Sciatic nerve (tissue), 2 donors: ENCODE measurements around the gene PADI2. TPM values are rescaled to one million over a fixed set of nuclear protein-coding genes. Genes with fewer than 3 reads are reported as not detected.

Source experiments
- ATAC-seq: fragments of 200-7000 bp; cut with Tn5 transposase; one replicate; pipeline ENCODE4 v1.9.1; 2020; ENCODE audit warnings: mild to moderate bottlenecking, moderate library complexity
- DNase-seq: peaks from one replicate; pipeline ENCODE4 v3.0.0-alpha.2; 2020; ENCODE audit warnings: low spot score
- intact Hi-C: fragments of 100-400 bp; cut with DNase I; formaldehyde crosslinking; loops from one replicate; pipeline ENCODE4 v1.14.2; 2022
- total RNA-seq: library from RNA; stranded (reverse); fragmentation: NEBNext Ultra II Directional; extraction: Animal tissue kit (Norgen Biotek cat#: 25700); gene quantifications from one replicate; pipeline ENCODE4 v1.2.1, GENCODE V29; 2021
- donor health status: DM: no; HTN: no; CAD: no.
- donor health status: DM: no; HTN: no; CAD: no.

The PADI2 gene
- total RNA-seq, 1 donor from 2014 or later = 21.2 TPM

DNA sequence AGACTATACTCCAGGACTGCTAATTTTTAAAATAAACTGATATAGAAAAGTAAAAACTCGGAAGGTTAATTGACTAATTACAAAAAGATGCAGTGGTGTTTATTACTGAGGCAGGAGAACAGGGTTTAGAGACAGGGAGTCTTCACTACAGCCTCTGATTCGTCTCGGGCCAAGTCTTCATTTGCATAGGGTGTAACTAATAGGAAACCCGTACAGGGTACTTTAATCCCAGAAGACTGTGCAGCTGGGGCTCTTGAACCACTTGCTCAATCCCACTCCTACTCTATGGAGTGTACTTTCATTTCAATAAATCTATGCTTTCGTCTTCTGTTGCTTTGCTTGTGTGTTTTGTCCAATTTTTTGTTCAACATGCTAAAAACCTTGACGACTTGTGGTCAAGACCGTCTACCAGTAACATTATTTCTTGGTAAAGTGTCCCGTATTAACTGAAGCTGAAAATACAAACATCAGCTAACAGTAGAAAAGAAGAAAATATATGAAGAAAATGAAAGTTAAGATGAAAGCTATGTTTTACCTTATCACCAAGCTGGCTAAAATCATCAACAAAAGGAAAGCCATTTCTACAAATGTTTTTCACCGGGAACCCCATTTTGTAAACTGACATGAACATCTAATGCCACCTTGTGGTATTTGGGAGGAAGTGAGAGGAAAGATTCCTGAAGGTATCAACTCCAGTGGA, 73.5 kb downstream of the PADI2 start:
- intact Hi-C loops = loop anchor here (5.0 kb wide), 1 partner anchor 93 kb away; no protein-coding TSS in a partner anchor
- ATAC-seq (peak; percentile 82), DNase-seq (no peak)

DNA sequence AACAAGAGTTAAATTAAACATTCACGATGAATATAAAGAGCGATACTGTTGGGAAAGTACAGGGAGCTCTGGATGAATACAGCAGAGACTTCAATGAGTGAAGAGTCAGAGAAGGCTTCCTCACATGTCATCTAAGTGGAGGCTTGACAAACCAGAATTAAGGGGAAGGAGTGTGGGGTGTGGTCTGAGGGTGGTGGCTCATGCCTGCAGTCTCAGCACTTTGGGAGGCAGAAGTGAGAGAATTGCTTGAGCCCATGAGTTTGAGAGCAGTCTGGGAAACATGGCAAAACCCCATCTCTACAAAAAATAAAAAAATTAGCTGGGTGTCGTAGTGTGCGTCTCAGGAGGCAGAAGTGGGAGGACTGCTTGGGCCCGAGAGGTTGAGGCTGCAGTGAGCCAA, 74.1 kb downstream of the PADI2 start:
- DNase-seq (no peak), ATAC-seq (peak; percentile 66)
- intact Hi-C loops = loop anchor here (5.0 kb wide), 1 partner anchor 93 kb away; no protein-coding TSS in a partner anchor

DNA sequence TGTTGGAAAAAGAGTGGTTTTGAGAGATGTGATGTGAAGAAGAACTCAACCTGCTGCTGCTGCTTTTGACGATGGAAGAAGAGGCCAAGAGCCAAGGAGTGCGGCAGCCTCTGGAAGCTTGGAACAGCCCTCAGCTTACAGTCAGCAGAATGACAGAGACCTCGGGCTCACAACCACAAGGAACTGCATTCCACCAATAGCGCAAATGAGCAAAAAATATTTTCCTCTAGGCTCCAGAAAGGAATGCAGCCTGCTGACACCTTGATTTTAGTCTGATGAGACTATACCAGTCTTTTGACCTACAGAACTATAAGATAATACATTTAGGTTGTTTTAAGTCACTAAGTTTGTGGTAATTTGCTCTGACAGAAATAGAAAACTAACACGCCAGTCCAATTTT, 75.6 kb downstream of the PADI2 start:
- ATAC-seq (no peak), DNase-seq (no peak)
- intact Hi-C loops = no loop called here

DNA sequence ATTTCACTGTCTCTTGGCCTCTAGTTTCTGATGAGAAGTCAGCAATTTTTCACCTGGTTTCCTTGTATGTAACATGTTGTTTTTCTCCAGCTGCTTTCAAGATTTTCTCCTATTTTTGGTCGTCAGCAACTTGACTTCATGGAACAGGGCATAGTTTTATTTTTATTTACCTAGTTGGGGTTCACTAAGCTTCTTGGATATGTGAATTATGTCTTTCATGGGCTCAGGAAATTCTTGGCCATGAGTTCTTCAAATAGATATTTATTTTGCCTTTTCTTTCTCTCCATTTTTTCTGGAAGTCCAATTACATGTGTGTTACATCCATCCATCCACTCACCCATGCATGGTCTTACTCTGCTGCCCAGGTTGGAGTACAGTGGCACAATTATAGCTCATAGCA, 79.1 kb downstream of the PADI2 start:
- DNase-seq (no peak), ATAC-seq (no peak)
- intact Hi-C loops = no loop called here

DNA sequence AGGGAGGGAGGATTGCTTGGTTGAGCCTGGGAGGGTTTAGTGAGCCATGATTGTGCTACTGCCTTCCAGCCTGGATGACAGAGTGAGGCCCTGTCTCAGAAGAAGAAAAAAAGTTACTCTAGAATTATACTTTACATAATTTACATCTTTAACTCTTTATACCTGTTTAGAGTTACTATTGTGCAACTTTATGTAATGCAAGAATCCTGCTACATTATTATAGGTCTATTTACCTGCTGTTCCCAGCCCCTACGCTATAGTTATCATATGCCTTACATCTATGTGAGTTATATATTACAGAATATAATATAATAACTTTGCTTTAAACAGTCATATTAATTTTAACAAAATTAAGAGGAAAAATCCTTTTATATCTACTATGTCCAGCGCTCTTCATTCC, 79.7 kb downstream of the PADI2 start:
- intact Hi-C loops = no loop called here
- DNase-seq (no peak), ATAC-seq (no peak)

GRCh38 chr1:17033481-17033880, 85.8 kb downstream of the PADI2 start:
- intact Hi-C loops = no loop called here
- DNase-seq (no peak), ATAC-seq (no peak)

DNA sequence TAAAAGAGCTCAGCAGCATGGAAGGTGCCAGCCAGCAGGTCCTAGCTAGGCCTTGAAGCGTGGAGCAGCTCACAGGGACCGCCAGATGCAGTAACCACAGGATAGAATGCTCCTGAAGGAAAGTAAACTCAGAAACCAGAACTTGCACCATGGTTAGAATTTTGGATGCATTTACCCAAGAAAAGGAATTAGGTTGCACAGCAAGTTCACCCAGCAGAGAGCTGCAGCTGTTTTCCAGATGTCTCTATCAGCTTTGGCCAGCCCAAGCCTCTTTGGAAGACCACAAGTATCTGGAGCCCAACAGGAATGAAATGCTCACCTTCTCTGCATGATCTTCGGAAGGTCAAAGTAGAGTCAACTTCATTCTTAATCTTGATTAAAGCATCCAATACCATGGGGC, 86.5 kb downstream of the PADI2 start:
- DNase-seq (no peak), ATAC-seq (no peak)
- intact Hi-C loops = no loop called here

GRCh38 chr1:17031436-17031835, 87.8 kb downstream of the PADI2 start:
- no peak for ATAC-seq
- intact Hi-C loops = no loop called here
- DNase-seq = no peak

- intact Hi-C loops = no loop called here
- no peak for DNase-seq
- ATAC-seq = no peak
Measured at GRCh38 chr1:17030206-17030605, 89.0 kb downstream of the PADI2 start.

DNA sequence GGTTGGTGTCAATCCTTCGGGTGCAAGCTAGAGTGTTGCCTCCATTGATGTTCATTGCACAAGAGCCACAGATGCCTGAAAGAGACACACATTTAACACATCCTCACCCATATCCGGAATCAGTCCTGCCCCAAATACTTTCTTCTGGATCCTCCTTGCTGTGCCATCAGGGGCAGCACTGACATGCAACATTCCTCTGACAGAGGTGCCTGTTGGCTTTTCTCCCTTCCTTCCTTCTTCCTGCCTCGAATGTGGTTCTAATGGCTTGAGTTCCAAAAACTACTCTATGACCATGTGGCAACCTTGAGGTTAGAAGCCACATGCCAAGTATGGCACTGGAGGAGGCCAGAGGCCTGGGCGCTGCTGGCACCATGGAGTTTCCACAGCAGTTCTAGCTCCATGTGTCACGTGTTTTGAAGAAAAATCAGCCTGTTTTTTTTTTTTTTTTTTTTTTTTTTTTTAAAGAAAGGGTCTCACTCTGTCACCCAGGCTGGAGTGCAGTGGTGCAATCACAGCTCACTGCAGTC, 90.5 kb downstream of the PADI2 start:
- intact Hi-C loops = no loop called here
- ATAC-seq (no peak), DNase-seq (no peak)

- DNase-seq (no peak), ATAC-seq (no peak)
- intact Hi-C loops = no loop called here
Measured at GRCh38 chr1:17027900-17028299, 91.4 kb downstream of the PADI2 start.

DNA sequence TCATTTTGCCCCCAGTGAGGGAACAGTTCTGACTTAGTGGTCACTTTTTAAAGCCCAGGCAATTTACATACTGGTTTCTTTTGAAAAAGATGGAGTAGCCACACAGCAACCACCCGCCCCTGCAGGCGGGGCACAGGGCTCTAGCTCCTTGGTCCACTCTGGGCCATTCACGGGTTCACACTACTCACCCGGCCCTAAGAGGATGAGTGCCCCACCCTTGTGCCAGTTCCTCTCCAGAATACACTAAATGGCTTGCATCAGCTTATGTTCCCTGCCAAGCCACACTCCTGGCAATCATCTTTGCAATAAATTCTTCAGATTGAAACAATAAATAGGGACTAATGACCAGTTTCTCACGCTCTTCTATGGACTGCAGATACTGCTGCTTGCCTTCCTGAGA, 91.8 kb downstream of the PADI2 start:
- intact Hi-C loops = no loop called here
- peak; percentile 83 for ATAC-seq
- no peak for DNase-seq

DNA sequence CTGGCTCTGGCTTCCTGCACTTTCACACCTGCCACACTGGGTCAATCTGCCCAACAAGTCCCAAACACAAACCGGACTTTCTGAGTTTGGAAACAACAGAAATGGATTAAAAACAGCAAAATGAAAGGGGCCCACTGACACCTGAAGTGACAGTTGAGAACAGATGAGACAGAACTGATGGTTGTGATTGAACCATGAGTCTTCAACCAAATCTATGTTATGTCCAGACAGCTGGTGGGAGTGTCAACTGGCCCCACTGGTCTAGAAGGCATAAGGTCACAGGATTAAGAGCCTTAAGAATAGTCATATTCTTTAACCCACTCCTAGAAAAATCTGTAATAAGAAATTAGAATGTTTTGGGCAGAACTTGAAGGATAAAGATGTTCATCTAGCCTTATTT, 94.5 kb downstream of the PADI2 start:
- no peak for DNase-seq
- no peak for ATAC-seq
- intact Hi-C loops = no loop called here

DNA sequence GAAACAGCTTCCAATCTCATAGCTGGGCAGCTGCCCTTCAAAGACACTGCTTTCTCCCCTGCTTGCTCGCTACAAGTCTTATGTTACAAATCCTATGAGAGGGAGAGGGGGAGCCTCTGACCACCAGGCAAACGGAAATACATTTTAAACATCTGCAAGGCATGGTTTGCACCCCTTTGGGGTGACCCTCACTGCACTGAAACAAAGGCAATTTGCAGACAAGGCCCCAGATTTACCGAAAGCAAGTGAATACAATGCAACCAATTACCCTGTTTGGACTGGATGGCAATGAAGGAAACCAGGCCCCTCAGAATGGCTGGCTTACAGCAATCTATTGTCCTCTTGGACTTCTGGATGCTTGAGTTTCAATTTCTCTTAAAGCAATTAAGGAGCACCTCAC, 95.7 kb downstream of the PADI2 start:
- ATAC-seq (no peak), DNase-seq (no peak)
- intact Hi-C loops = no loop called here

GRCh38 chr1:17023102-17023501, 96.1 kb downstream of the PADI2 start:
- ATAC-seq (no peak), DNase-seq (no peak)
- intact Hi-C loops = no loop called here

GRCh38 chr1:17021896-17022295, 97.4 kb downstream of the PADI2 start:
- intact Hi-C loops = no loop called here
- no peak for ATAC-seq
- DNase-seq = peak; percentile 39

GRCh38 chr1:17020502-17020901, 98.7 kb downstream of the PADI2 start:
- ATAC-seq (no peak), DNase-seq (no peak)
- intact Hi-C loops = no loop called here

GRCh38 chr1:17018849-17019248, 100.4 kb downstream of the PADI2 start:
- ATAC-seq (no peak), DNase-seq (no peak)
- intact Hi-C loops = no loop called here

DNA sequence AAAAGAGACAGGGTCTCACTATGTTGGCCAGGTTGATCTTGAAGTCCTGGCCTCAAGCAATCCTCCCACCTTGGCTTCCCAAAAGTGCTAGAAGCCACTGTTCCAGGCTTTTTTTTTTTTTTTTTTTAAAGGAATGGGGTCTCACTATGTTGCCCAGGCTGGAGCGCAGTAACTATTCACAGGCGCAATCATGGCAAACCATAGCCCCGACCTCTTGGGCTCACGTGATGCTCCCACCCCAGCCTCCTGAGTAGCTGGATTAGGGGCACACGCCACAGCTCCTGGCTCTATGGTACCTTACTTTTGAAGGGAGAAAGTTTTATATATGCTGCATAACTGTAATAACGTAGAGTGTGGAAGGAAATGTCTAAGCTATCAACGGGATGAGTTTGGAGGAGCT, 101.8 kb downstream of the PADI2 start:
- intact Hi-C loops = no loop called here
- DNase-seq (peak; percentile 31), ATAC-seq (no peak)
